ENCODE data around the gene SDF2L1.
"Not testable (repeated sequence)": the region's sequence is repeated elsewhere in the genome, so short reads cannot be mapped to it uniquely, and the experiment has no call there.

Gene SDF2L1

GRCh38 chr22:21661991-21662390 lies 19.9 kb downstream of the SDF2L1 start:
- no peak for DNase-seq (ENCODE audit: low spot score)

- no peak for DNase-seq (ENCODE audit: low spot score)
Measured at GRCh38 chr22:21663738-21664137, 21.6 kb downstream of the SDF2L1 start.

GRCh38 chr22:21665047-21665851 lies 23.1 kb downstream of the SDF2L1 start:
- no peak for DNase-seq (ENCODE audit: low spot score)

GRCh38 chr22:21666786-21667185 lies 24.7 kb downstream of the SDF2L1 start:
- no peak for DNase-seq (ENCODE audit: low spot score)

GRCh38 chr22:21669026-21669425 lies 26.9 kb downstream of the SDF2L1 start:
- DNase-seq (ENCODE audit: low spot score) = no peak

- no peak for DNase-seq (ENCODE audit: low spot score)
Measured at GRCh38 chr22:21672107-21672629, 30.1 kb downstream of the SDF2L1 start.

GRCh38 chr22:21673534-21674321 lies 31.6 kb downstream of the SDF2L1 start:
- no peak for DNase-seq (ENCODE audit: low spot score)

- no peak for DNase-seq (ENCODE audit: low spot score)
Measured at GRCh38 chr22:21674638-21675245, 32.6 kb downstream of the SDF2L1 start.

- DNase-seq (ENCODE audit: low spot score) = no peak
Measured at GRCh38 chr22:21677606-21678443, 35.7 kb downstream of the SDF2L1 start.

- not testable (repeated sequence) for DNase-seq (ENCODE audit: low spot score)
Measured at GRCh38 chr22:21678842-21679241, 36.7 kb downstream of the SDF2L1 start.

- no peak for DNase-seq (ENCODE audit: low spot score)
Measured at GRCh38 chr22:21679383-21679782, 37.3 kb downstream of the SDF2L1 start.

- DNase-seq (ENCODE audit: low spot score) = no peak
Measured at GRCh38 chr22:21680830-21681565, 38.9 kb downstream of the SDF2L1 start.

- no peak for DNase-seq (ENCODE audit: low spot score)
Measured at GRCh38 chr22:21681566-21682370, 39.7 kb downstream of the SDF2L1 start.

- no peak for DNase-seq (ENCODE audit: low spot score)
Measured at GRCh38 chr22:21682385-21683175, 40.5 kb downstream of the SDF2L1 start.

- DNase-seq (ENCODE audit: low spot score) = no peak
Measured at GRCh38 chr22:21683401-21683811, 41.3 kb downstream of the SDF2L1 start.

GRCh38 chr22:21684492-21685163 lies 42.5 kb downstream of the SDF2L1 start:
- no peak for DNase-seq (ENCODE audit: low spot score)

GRCh38 chr22:21685164-21685513 lies 43.0 kb downstream of the SDF2L1 start:
- DNase-seq (ENCODE audit: low spot score) = no peak

GRCh38 chr22:21686193-21686608 lies 44.1 kb downstream of the SDF2L1 start:
- no peak for DNase-seq (ENCODE audit: low spot score)

Measured in SK-N-DZ (cell line).